Smooth muscle cell (in vitro differentiated cells): ENCODE data around the gene UBL4A. TPM values are rescaled to one million over a fixed set of nuclear protein-coding genes. Genes with fewer than 3 reads are reported as not detected.

Experiments used
- DNase-seq: peaks from one replicate; lab custom pipeline; 2025; ENCODE audit not compliant: unreplicated experiment; lab: John Stamatoyannopoulos, UW
- H2AFZ ChIP-seq: fragments of 200-600 bp; sonication (generic); 2 replicates; pipeline ENCODE4 v1.6.0; 2016; ENCODE audit warnings: antibody characterized with exemption, low read depth, mild to moderate bottlenecking
- H3F3A ChIP-seq: fragments of 200-600 bp; sonication (generic); 2 replicates; pipeline ENCODE4 v1.6.0; 2017; ENCODE audit warnings: antibody characterized with exemption, low read depth
- H3K27ac ChIP-seq: fragments of 200-600 bp; sonication (generic); 2 replicates; pipeline ENCODE4 v1.5.1; 2016; ENCODE audit warnings: low read depth, mild to moderate bottlenecking
- H3K27me3 ChIP-seq: fragments of 200-600 bp; sonication (generic); 2 replicates; pipeline ENCODE4 v1.6.1; 2016; ENCODE audit warnings: low read depth, mild to moderate bottlenecking
- H3K36me3 ChIP-seq: fragments of 200-600 bp; sonication (generic); 2 replicates; pipeline ENCODE4 v1.5.1; 2016; ENCODE audit warnings: low read depth
- H3K4me1 ChIP-seq: fragments of 200-600 bp; sonication (generic); 2 replicates; pipeline ENCODE4 v1.5.1; 2016; ENCODE audit warnings: low read depth
- H3K4me2 ChIP-seq: fragments of 200-600 bp; sonication (generic); 2 replicates; pipeline ENCODE4 v1.6.0; 2016; ENCODE audit warnings: mild to moderate bottlenecking
- H3K4me3 ChIP-seq: fragments of 200-600 bp; sonication (generic); 2 replicates; pipeline ENCODE4 v1.5.1; 2016; ENCODE audit warnings: mild to moderate bottlenecking
- H3K79me2 ChIP-seq: fragments of 200-600 bp; sonication (generic); 2 replicates; pipeline ENCODE4 v1.6.0; 2016; ENCODE audit warnings: low read depth, mild to moderate bottlenecking
- H3K9ac ChIP-seq: fragments of 200-600 bp; sonication (generic); 2 replicates; pipeline ENCODE4 v1.6.0; 2016; ENCODE audit warnings: low read depth
- H3K9me3 ChIP-seq: fragments of 200-600 bp; sonication (generic); replicated peaks from 2 replicates; pipeline ENCODE4 v1.5.1; 2016; ENCODE audit warnings: low read depth
- H4K20me1 ChIP-seq: fragments of 200-600 bp; sonication (generic); 2 replicates; pipeline ENCODE4 v1.6.0; 2016; ENCODE audit warnings: low read depth
- WGBS: methylation state at CpG from one replicate; pipeline ENCODE4 v1.1.7; 2016; ENCODE audit warnings: low lambda C conversion rate; 5-methylcytosine and 5-hydroxymethylcytosine counted together
- microRNA-seq: library from miRNA; unstranded; fragments of <30 nt; microRNA quantifications from one replicate; pipeline ENCODE4, GENCODE V29; 2016; ENCODE audit warnings: borderline number of aligned reads
- polyA plus RNA-seq: library from polyadenylated mRNA; unstranded; fragments of >200 nt; fragmentation: Nextera tagmentation; extraction: Ambion mirVana; gene quantifications from 2 replicates; pipeline ENCODE4 v1.2.1, GENCODE V29; 2016
- small RNA-seq: library from RNA; depleted of rRNA; stranded (forward); fragments of <200 nt; gene quantifications from one replicate; pipeline ENCODE3, GENCODE V24; 2014
- total RNA-seq: library from RNA; depleted of rRNA; stranded (reverse); fragments of >200 nt; gene quantifications from 2 replicates; pipeline ENCODE4 v1.2.3, GENCODE V29; 2014
- TF ChIP-seq, protein P1 (sequence below): fragments of 200-600 bp; sonication (generic); IDR thresholded peaks from 2 replicates; pipeline ENCODE4 v1.5.1; 2017; ENCODE audit warnings: borderline replicate concordance, mild to moderate bottlenecking, antibody characterized with exemption; ENCODE audit not compliant: insufficient read depth, poor library complexity, severe bottlenecking

Gene UBL4A
- total and polyA plus RNA-seq, 2 experiments from 2014 or later: 42.1 to 46.9 TPM

DNA sequence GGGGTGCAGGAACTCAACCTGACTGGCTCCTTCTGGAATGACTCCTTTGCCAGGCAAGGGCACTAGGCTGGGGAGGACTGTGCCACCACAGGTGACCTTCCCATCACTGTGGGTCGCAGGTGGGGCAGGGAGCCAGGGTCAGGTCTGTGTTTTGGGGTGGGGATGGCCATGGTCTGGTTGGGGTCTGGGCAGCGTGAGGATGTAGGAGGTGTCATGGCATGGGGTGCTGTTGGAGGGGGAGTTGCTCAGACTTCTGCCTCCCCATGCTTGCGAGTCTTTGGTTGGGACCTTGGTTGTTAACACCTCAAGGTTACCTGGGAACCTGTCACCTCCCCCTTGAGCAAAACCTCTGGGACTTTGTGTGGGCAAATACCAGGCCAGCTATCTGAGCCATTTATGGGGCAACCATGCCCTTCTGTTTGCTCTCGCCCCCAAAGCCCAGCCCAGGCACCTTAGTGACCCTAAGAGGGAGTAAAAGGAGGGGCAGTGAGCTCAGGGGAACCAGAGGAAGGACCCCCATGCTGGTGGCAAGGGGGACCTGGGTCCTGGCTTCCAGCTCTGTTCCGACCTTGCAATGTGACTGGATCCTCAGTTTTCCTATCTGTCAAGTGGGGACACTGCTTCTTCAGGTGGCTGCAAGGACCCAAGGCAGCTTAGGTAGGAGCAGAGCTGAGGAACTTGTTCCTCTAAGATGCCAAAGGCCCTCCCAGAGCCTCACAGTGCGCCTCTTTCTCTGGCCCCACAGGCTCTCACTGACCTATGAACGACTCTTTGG, 51.8 kb downstream of the UBL4A start:
- Histone ChIP-seq H3K9ac (no peak overlapping the region), H3K9me3 (no peaks in the 10 kb centered on the region), H3K27me3 (no peaks in the 10 kb centered on the region), H3K36me3 (no peaks in the 10 kb centered on the region), H2AFZ (no peak overlapping the region), H3K4me1 (peaks cover 4% of the 10 kb centered on the region), H3F3A (no peaks in the 10 kb centered on the region), H3K4me2 (no peak overlapping the region), H3K79me2 (peaks cover 28% of the 10 kb centered on the region), H3K27ac (no peak overlapping the region), H3K4me3 (no peak overlapping the region), H4K20me1 (peaks cover 18% of the 10 kb centered on the region)
- WGBS: 84% methylated on average over 7 of the region's 7 CpGs
- DNase-seq: no peak
- TF ChIP-seq, protein P1, sequence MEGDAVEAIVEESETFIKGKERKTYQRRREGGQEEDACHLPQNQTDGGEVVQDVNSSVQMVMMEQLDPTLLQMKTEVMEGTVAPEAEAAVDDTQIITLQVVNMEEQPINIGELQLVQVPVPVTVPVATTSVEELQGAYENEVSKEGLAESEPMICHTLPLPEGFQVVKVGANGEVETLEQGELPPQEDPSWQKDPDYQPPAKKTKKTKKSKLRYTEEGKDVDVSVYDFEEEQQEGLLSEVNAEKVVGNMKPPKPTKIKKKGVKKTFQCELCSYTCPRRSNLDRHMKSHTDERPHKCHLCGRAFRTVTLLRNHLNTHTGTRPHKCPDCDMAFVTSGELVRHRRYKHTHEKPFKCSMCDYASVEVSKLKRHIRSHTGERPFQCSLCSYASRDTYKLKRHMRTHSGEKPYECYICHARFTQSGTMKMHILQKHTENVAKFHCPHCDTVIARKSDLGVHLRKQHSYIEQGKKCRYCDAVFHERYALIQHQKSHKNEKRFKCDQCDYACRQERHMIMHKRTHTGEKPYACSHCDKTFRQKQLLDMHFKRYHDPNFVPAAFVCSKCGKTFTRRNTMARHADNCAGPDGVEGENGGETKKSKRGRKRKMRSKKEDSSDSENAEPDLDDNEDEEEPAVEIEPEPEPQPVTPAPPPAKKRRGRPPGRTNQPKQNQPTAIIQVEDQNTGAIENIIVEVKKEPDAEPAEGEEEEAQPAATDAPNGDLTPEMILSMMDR: no peak

Small RNA genes within 50 kb of the gene (microRNA-seq; reads per million reads assigned to microRNA genes)
- 21.6 reads per million, percentile 29 among the genes with 10 or more reads in this experiment for gene MIR6858

Small RNA genes within 50 kb of the gene (small RNA-seq; reads per million reads assigned to genes)
- gene MIR6858: 0.21 reads per million
- not detected for gene RN7SL697P

Other genes starting within 250 kb of the UBL4A start
- not detected in 2 replicates for gene OPN1MW3, start 229.0 kb downstream of the UBL4A start, total RNA-seq
- gene OPN1MW3, start 229.0 kb downstream of the UBL4A start, polyA plus RNA-seq: not detected in 2 replicates
- not detected in 2 replicates for gene TEX28, start 191.5 kb downstream of the UBL4A start, total RNA-seq
- not detected in 2 replicates for gene TEX28, start 191.5 kb downstream of the UBL4A start, polyA plus RNA-seq
- gene TKTL1, start 190.8 kb downstream of the UBL4A start, total RNA-seq: not detected in 2 replicates
- not detected in 2 replicates for gene TKTL1, start 190.8 kb downstream of the UBL4A start, polyA plus RNA-seq
- gene FLNA, start 112.0 kb downstream of the UBL4A start, total RNA-seq: 807 and 860 TPM in 2 replicates
- gene FLNA, start 112.0 kb downstream of the UBL4A start, polyA plus RNA-seq: 1,632 and 1,832 TPM in 2 replicates
- gene EMD, start 107.3 kb downstream of the UBL4A start, total RNA-seq: 46.1 and 61.4 TPM in 2 replicates
- 63.9 and 67.4 TPM in 2 replicates for gene EMD, start 107.3 kb downstream of the UBL4A start, polyA plus RNA-seq
- gene RPL10, start 88.2 kb downstream of the UBL4A start, total RNA-seq: 2,811 and 3,107 TPM in 2 replicates
- 1,314 and 1,395 TPM in 2 replicates for gene RPL10, start 88.2 kb downstream of the UBL4A start, polyA plus RNA-seq
- gene DNASE1L1, start 77.4 kb downstream of the UBL4A start, total RNA-seq: 33.6 and 40.4 TPM in 2 replicates
- 23.0 and 30.0 TPM in 2 replicates for gene DNASE1L1, start 77.4 kb downstream of the UBL4A start, polyA plus RNA-seq
- 28.3 and 203 TPM in 2 replicates for gene TAFAZZIN, start 75.1 kb downstream of the UBL4A start, total RNA-seq
- gene TAFAZZIN, start 75.1 kb downstream of the UBL4A start, polyA plus RNA-seq: 30.2 and 32.4 TPM in 2 replicates
- gene ATP6AP1, start 57.9 kb downstream of the UBL4A start, total RNA-seq: 84.0 and 104 TPM in 2 replicates
- 193 and 213 TPM in 2 replicates for gene ATP6AP1, start 57.9 kb downstream of the UBL4A start, polyA plus RNA-seq
- gene GDI1, start 49.5 kb downstream of the UBL4A start, total RNA-seq: 92.2 and 98.8 TPM in 2 replicates
- 143 and 160 TPM in 2 replicates for gene GDI1, start 49.5 kb downstream of the UBL4A start, polyA plus RNA-seq
- 46.0 and 50.1 TPM in 2 replicates for gene FAM50A, start 42.5 kb downstream of the UBL4A start, total RNA-seq
- gene FAM50A, start 42.5 kb downstream of the UBL4A start, polyA plus RNA-seq: 183 and 216 TPM in 2 replicates
- 15.1 and 33.6 TPM in 2 replicates for gene PLXNA3, start 28.3 kb downstream of the UBL4A start, total RNA-seq
- 38.2 and 60.2 TPM in 2 replicates for gene PLXNA3, start 28.3 kb downstream of the UBL4A start, polyA plus RNA-seq
- 33.8 and 39.7 TPM in 2 replicates for gene LAGE3, start 7.3 kb downstream of the UBL4A start, total RNA-seq
- gene LAGE3, start 7.3 kb downstream of the UBL4A start, polyA plus RNA-seq: 52.7 and 66.1 TPM in 2 replicates
- 26.8 and 34.7 TPM in 2 replicates for gene SLC10A3, start 4.0 kb upstream of the UBL4A start, total RNA-seq
- 52.1 and 63.1 TPM in 2 replicates for gene SLC10A3, start 4.0 kb upstream of the UBL4A start, polyA plus RNA-seq
- 13.6 and 16.0 TPM in 2 replicates for gene FAM3A, start 29.6 kb upstream of the UBL4A start, total RNA-seq
- 49.1 and 53.7 TPM in 2 replicates for gene FAM3A, start 29.6 kb upstream of the UBL4A start, polyA plus RNA-seq
- 32.9 and 37.9 TPM in 2 replicates for gene G6PD, start 60.2 kb upstream of the UBL4A start, total RNA-seq
- 12.9 and 13.5 TPM in 2 replicates for gene G6PD, start 60.2 kb upstream of the UBL4A start, polyA plus RNA-seq
- gene IKBKG, start 61.0 kb upstream of the UBL4A start, total RNA-seq: 8.3 and 12.5 TPM in 2 replicates
- gene IKBKG, start 61.0 kb upstream of the UBL4A start, polyA plus RNA-seq: 25.4 and 32.0 TPM in 2 replicates
- gene CTAG1A, start 98.5 kb upstream of the UBL4A start, total RNA-seq: not detected in 2 replicates
- not detected in 2 replicates for gene CTAG1A, start 98.5 kb upstream of the UBL4A start, polyA plus RNA-seq
- not detected in 2 replicates for gene CTAG1B, start 132.7 kb upstream of the UBL4A start, total RNA-seq
- not detected in 2 replicates for gene CTAG1B, start 132.7 kb upstream of the UBL4A start, polyA plus RNA-seq
- not detected in 2 replicates for gene CTAG2, start 167.0 kb upstream of the UBL4A start, total RNA-seq
- gene CTAG2, start 167.0 kb upstream of the UBL4A start, polyA plus RNA-seq: not detected in 2 replicates